Measurements from ENCODE around the gene DBNDD2.

GRCh38 chr20:45440424-45440823 is 32.3 kb downstream of the DBNDD2 start:
- no peak for TF ChIP-seq POLR2AphosphoS5 (IDR thresholded peaks at IDR 0.05; ENCODE audit: low read depth, low read length)
- TF ChIP-seq TAF1 (IDR thresholded peaks at IDR 0.05; ENCODE audit: borderline replicate concordance, low read depth, low read length), result no peak
